NCI-H1092 (cell line): ENCODE measurements around the gene LRRC26.

Experiments used
- DNase-seq: peaks from one replicate; lab custom pipeline; 2025; lab: John Stamatoyannopoulos, UW

LRRC26 gene

DNA sequence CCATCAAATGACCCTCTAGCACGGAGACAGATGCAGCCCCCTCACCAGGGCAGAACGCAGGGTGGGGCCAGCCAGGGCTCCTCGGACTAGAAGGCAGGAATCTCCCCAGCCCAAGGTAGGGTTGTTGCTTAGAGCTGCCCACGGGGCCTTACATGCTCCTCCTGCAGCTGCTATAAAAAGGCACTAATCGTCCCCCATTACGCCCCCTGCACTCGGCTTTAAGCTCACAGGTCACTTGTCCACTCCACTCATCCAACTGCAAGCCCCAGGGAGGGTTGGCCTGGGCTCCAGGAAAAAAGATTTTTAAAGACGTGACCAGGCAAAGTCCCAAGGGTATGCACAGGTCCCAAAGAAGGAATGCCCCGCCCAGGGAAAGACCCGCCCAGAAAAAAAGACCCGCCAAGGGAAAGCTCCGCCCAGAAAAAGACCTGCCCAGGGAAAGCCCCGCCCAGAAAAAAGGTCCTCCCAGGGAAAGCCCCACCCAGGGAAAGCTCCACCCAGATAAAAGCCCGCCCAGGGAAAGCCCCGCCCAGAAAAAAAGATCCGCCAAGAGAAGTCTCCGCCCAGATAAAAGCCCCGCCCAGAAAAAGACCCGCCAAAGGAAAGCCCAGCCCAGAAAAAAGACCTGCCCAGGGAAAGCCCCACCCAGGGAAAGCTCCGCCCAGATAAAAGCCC is 19.8 kb downstream of the LRRC26 start:
- no peak for DNase-seq

DNA sequence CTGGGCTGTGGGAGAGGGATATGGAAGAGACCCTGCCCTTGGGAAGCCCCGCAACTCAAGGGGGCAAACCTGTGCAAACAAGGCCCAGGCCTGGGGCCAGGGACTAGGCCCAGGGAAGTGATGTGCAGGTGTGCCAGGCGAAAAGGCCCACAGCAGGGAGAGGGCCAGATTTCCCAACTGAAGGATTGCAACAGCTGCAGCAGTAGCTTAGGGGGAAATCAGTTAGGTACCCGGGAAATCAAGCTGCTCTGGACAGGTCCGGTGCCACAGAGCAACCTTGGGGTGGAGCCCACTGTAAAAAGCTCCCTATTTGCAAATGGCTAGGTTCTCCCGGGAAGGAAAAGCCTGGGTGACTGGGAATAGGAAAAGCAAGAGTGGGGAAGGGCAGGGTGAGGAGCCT is 20.5 kb downstream of the LRRC26 start:
- no peak for DNase-seq

DNA sequence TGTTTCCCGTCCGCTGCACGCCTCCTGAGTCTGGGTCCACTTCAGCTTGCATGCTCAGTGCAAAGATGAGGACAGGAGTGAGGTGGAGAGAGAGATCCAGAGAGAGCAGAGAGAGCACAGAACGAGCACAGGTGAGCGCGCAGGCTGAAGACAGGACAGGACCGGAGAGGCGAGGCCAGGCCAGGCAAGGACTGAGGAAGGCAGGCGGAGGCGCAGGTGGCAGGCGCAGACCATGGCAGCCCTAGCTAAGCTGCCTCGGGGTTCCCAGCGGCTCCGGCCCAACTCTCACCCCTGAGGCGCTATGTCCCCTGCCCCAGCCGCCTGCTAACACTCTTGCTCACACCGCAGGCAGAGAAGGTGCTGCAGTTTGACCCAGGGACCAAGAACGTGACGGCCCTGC is 21.2 kb downstream of the LRRC26 start:
- no peak for DNase-seq

DNA sequence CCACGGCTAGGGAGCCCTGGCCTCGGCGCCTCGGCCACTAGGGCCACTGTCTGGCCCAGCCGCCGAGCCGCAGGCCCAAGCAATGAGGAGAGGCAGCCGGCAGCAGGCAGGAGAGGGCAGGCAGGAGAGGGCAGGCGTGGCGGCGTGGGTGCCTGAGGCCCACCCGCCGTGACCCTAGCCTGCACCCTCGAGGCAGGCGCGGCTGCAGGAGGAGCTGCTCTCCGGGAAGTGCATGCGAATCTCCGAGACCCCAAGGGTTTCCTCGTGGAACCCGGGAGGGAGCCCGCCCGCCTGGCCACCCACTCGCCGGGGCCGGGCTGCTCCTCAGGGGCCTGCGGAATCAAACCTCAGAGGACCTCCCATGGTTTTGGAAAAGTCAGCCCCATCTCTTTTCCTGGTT is 21.6 kb downstream of the LRRC26 start:
- no peak for DNase-seq

DNA sequence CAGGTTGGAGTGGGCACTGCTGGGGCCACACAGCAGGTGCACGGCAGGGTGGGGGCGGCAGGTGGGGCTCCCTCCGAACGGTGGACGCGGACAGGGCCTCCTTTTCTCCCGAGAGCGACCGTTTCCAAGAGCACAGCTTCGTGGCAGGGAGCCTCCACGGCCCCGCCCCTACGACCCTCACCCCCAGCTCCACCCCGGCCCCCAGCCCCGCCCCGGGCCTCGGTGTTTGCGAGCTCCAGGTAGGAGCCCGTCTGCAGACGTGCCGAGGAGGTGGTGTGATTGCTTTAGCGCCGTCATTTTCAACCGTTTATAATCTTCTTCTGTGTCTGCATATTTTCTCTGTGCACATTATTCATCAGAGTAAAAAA is 22.1 kb downstream of the LRRC26 start:
- no peak for DNase-seq

DNA sequence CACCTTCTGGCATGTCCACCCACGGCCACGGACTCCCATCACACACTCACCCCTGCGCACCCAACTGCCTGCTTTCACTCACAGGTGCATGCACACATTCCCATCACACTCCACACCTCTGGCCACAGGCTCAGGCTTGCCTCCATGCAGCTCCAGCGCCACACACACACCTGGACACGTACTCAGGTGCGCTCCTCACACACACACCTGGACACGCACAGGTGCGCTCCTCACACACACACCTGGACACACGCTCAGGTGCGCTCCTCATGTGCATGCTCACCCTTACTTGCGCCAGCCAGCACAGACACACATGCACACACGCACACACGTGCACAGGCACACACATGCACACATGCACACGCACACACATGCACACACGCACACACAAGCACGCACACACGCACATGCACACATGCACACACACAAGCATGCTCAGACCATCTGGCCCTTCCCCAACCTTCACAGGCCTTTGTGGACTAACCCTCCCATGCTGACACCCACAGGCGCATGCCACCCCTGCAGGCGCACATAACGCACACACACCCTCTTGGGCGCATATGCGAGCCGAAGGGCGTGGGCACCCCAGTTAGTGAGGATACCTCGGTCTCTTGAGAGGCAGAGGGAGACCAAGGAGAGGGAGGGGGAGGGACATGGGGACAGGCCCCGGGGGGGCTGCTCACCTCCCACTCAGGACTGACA is 22.6 kb downstream of the LRRC26 start:
- no peak for DNase-seq

DNA sequence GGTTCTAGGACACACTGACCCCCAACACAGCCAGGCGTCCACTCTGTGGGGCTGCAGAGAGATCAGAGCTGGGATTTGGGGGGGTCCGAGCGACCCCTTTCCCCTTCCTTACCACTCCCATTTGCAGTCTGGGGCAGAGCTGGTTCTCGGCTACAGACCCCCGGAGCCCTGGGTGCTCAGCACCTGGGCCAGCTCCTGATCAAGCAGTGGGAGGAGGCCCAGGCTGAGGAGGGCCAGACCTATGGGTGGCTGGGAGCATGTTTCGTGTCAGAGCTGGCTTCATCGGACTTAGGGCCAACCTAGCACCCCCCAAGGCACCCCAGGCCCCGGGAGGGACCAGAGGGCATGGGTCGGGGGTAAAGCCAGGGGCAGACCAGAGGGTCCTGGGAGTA is 23.3 kb downstream of the LRRC26 start:
- DNase-seq: no peak

DNA sequence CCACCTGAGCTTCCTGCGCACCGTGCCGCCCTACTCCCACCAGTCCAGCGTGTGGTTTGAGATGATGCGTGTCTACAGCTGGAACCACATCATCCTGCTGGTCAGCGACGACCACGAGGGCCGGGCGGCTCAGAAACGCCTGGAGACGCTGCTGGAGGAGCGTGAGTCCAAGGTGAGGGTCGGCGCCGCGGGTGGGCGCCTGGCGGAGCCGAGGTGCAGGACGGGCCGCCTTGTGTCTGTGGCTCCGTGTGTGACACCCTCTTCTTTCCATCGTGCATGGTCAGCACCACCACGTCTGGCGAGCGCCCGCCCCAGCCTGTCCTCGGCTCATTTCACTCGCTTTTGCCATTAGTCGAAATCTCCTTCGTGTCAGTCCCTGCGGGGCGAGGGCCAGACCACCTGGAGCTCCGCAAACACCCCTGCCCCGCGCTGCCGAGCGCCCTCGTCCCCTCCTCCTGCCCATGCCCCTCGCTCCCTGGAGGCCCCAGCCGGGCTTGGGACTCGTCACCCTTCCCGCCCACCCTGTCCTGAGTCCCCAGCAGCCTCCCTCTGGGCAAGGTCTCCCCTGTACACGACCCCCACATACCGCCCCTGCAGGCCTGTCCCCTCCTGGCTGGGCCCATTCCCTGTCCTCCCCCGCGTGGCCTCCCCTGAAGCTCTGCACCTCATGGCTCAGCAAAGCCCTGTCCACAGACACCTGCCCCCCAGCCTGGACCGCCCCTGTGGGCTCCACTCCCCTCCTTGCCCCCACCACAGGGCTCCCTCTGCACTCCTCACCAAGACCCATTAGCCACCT is 23.9 kb downstream of the LRRC26 start:
- no peak for DNase-seq

DNA sequence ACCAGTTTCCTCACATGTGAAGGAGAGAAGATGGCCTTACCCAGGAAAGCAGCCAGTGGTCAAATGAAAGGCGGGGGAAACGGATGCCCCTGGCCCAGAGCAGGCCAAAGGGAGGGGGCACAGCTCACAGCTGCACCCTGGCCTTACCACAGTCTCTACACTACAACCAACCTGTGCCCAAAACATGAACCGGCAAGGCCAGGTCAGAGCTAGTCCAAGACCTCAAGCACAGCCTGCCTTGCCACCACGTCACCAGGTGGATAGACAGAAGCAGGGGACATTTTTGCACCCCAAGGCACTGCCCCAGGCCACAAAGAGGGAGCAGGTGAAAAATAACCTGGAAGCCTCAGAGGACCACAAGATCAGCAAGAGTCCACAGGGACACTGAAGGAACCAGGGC is 26.4 kb downstream of the LRRC26 start:
- no peak for DNase-seq

DNA sequence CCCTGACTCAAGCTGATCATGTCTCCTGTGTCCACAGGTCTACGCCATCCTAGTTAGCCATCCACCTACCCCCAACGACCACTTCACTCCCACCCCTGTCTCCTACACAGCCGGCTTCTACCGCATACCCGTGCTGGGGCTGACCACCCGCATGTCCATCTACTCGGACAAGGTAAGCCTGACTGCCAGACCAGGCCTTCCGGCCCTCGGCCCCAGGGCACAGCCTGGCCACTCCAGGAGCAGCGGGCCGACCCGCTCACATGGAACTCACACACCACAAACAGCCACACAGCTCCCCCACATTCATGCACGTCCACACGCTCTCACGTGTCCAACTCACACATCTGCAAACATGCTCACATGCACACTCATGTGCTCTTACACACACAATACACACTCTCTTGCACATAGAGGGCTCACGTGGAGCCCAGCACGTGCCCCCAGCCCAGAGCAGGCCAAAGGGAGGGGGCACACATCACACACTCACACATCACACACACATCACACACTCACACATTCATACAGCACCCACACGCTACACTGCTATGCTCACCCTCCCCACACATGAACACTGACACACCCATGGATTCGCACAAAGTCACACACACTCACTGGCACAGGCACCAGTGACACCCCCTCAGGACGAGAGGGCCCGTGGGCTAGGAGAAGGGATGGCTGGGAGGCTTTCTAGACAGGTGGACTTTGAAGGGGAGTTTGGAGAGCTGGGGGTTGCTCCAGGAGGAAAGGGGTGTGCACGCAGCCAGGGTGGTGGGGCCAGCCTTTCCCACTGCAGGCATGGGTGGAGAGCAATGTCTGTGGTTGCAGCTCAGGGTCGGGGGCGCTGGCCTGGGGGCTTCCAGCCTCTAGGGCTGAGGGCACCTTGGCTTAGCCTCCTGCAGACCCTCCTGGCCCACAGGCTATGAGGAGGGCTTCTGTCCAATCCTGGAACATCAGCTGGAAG is 27.6 kb downstream of the LRRC26 start:
- DNase-seq: no peak

DNA sequence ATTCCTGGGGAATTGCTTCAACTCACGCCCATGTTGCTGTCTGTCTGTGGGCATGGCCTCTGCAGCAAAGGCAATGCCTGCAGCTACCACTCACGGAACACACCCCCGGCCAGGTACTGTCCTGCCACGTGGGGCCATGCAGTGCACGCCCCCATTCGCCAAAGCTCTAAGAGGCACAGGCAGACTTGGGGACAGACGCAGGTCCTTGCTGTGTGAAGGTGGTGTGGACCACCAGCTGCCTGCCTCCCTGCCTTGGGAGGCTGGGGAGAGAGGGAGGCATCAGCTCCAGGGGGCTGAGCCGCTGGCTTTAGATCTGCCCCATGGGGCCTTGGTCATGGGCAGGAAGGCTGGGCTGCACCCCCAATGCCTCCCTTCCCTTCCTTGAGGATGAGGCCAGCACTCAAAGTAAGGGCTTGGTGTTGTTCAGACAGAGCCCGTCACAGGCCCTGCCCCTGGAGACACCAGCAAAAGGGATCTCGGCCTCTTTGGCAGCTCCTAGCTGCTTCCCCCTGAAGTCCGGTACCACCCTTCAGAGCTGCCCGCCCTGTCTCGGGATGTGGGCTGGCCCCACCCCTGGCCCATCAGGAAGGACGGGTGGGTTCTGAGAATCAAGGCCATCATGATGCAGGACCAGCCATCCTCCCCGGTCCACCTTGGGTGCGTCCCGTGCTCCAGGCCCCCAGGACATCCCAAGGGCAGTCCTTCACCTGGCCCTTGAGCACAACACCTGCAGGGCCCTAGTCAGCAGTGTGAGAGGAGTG is 28.6 kb downstream of the LRRC26 start:
- no peak for DNase-seq

DNA sequence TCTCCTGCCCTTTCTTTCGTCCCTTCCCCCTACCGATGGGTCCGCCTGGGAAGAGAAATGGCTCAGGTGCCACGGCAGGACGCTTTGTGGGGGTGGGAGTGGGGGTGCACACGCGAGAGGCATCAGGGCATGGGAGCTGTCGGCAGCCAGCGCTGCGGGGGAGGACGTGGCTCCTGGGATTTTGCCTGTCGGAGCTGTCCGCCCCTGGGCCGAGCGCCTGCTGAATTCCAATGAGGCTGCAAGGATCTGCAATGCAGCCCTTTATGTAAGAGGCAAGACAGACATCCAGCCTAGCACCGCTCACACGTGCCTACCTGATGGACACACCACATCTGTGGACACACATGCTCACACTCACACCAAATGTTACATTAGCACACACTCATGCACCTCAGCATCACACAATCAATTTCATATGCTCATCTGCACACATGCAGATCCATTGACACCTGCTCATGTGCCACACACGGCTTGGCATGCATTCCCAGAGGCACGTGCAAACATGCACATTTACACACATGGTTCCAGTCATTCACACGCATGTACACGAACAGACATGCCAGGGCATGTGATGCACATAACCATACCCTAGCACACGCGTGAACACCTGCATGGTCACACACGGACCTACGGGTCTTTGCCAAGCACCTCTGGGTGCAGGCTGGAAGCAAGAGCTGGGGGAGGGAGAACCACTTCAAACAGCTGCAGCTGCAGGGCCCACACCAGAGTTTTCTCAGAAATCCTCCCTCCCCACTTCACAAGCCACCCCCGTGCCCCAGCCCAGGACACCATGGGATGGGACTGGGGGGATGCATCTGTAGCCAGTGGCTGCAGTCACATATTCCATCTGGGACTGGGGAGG is 29.5 kb downstream of the LRRC26 start:
- no peak for DNase-seq

DNA sequence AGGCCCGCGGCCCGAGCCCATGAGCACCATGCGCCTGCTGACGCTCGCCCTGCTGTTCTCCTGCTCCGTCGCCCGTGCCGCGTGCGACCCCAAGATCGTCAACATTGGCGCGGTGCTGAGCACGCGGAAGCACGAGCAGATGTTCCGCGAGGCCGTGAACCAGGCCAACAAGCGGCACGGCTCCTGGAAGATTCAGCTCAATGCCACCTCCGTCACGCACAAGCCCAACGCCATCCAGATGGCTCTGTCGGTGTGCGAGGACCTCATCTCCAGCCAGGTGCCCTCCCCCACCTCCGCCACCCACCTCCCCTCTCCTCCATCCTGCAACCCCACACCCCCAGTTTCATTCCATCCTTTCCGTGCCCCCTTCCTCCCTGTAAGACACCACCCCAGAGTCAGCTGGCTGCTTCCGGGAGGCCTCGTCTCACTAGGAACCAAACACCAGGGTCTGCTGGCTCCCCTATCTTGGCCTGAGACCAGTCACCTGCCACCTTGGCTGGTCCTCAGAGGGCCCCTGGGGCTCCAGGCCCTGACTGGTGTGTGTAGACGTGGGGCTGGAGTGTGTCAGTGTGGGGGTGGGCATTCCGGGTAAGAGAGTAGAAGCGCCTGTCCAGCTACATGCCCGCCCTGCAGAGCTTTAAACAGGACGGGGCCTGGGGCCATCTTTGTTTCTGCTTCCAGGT is 30.2 kb downstream of the LRRC26 start:
- no peak for DNase-seq

DNA sequence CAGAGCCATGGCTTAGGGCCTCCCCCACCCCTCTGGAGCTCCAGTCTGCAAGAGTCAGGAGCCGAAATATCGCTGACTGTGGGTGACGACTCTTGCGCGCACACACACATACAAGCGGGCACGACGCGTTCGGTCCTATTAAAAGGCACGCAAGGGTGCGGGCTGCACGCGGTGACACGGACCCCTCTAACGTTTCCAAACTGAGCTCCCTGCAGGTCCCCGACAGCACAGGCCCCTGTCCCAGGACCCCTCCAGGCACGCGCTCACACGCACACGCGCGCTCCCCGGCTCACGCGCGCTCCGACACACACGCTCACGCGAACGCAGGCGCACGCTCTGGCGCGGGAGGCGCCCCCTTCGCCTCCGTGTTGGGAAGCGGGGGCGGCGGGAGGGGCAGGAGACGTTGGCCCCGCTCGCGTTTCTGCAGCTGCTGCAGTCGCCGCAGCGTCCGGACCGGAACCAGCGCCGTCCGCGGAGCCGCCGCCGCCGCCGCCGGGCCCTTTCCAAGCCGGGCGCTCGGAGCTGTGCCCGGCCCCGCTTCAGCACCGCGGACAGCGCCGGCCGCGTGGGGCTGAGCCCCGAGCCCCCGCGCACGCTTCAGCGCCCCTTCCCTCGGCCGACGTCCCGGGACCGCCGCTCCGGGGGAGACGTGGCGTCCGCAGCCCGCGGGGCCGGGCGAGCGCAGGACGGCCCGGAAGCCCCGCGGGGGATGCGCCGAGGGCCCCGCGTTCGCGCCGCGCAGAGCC is 31.0 kb downstream of the LRRC26 start, which contains the start of gene GRIN1:
GRIN1 (plus strand) TSS at position 433 of the 746 bp plus-strand sequence. CDS start 333 bp downstream, outside the sequence.
- no peak for DNase-seq

DNA sequence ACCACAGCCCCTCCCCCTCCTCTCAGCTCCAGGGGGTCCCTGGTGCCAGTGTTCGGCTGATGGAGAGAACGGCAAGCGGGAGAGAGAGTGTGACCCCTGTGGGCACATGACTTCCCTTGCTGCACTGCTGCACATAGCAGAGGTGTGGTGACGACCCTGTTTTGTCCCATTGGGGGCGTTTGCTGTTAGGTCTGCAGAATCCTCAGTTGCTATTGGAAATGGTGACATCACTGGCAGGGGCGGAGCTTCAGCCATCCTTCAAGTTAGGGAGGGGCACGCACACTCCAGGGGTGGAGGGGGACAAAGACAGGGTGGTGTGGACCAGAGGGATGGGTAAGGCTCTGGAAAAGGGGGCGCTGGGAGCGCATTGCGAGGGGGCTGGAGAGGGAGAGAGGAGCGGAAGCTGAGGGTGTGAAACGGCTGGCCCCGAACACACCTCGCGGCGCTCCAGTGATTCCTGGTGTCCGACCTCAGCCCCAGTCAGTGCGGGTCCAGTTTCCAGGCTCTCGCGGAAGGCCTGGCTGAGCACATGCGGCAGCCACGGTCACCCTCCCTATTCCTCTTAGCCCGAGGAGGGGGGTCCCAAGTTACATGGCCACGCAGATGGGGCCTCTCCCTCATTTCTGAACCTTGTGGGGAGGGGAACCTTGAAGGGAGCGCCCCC is 31.7 kb downstream of the LRRC26 start:
- DNase-seq: no peak

DNA sequence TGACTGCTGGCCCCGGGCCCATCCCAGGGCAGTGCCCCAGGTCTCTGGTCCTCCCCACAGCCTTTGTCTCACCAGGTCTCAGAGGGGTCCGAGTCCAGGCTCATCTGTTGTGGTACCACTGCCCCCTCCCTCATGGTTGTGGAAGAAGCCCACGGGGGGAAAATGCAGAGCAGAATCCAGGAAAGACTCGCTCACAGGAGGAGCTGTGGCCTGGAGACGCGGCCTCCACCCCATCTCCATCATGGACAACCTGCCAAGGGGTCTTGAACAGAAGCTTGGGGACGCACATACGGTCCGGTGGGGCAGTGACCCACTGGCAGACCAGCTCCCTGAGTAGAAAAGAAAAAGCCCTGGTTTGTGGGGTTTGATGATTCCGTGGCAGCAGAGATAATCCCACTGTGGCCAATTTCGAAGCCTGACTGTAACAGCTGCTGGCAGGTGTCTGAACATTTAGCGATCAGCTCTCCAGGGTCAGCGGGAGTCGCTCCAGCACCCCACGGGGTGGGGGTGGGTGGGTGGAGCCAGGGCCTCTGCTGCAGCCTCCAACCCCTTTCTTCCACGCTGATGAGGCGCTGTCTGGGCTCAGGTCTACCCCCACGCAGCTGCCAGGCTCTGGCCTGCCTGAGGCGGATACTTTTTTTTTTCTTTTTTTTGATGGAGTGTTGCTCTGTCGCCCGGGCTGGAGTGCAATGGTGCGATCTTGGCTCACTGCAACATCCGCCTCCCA is 32.8 kb downstream of the LRRC26 start:
- DNase-seq: no peak

DNA sequence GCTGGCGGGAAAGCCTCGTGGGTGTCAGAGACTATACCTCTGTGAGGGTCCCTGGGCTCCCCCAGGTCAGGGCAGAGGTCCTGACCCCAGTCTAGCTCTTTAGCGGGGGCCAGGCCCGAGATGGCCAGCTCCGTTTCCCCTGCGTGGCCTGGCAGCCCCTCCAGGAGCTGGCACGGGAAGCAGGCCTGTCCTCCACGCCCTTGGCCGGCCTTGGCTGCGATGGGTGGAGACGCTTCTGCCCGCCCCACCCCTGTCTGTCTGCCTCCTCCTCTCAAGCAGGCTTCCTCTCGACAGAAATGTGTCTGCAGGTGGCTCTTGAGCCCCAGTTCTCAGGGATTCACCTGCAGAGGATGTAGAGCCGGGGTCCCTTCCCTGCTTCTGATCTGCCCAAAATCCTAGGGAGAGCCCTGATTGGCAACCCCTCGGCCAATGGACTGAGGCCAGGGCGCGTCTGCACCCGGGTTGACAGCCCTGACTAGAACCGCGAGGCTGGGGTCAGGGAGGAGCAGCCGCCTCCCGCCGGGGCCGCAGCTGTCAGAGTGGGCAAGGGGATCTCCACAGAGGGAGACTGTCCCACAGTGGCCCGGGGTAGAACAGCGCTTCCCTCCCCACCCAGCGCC is 33.5 kb downstream of the LRRC26 start:
- no peak for DNase-seq
